GM23248 (cell line): ENCODE results near the gene CADPS2.

Experiments used
- EZH2 ChIP-seq: fragments of 200-600 bp; sonication (generic); IDR thresholded peaks from 2 replicates; pipeline ENCODE4 v1.6.1; 2018; ENCODE audit warnings: antibody characterized with exemption, mild to moderate bottlenecking; ENCODE audit not compliant: insufficient read depth, poor library complexity, severe bottlenecking
- EZH2phosphoT487 ChIP-seq: fragments of 200-600 bp; sonication (generic); IDR thresholded peaks from 2 replicates; pipeline ENCODE4 v1.6.1; 2018; ENCODE audit warnings: antibody characterized with exemption, moderate library complexity, mild to moderate bottlenecking, low read depth; ENCODE audit not compliant: insufficient read depth

- TF ChIP-seq EZH2phosphoT487: no peak
- TF ChIP-seq EZH2: no peak
Measured at GRCh38 chr7:122413339-122413738, 472.9 kb downstream of the CADPS2 start.
